Left hindlimb (tissue), 1 donor: Measurements from ENCODE around the gene ZNF804A.
"Not testable (repeated sequence)": the region's sequence is repeated elsewhere in the genome, so short reads cannot be mapped to it uniquely, and the experiment has no call there.

ENCODE experiments used
- DNase-seq: peaks from one replicate; pipeline ENCODE4 v3.0.0-alpha.2; 2018

The ZNF804A gene

DNA sequence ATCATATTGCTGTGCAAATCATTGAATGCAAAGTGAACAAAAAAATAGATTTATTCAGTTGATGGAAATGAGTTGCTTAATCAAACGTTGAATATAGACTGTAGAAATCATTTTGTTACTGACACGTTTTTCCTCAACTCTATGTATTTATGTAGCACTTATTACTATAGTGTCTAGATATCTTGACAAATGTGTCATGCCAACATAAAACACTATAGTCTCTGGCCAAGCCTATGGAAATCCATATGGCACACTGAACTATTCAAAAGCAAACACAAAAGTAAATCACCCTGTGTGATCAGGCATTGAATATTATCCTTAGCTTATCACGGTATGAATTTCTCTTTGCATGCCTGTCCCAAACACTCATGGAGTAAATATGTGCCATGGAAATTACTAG, 131.3 kb downstream of the ZNF804A start:
- DNase-seq: no peak

DNA sequence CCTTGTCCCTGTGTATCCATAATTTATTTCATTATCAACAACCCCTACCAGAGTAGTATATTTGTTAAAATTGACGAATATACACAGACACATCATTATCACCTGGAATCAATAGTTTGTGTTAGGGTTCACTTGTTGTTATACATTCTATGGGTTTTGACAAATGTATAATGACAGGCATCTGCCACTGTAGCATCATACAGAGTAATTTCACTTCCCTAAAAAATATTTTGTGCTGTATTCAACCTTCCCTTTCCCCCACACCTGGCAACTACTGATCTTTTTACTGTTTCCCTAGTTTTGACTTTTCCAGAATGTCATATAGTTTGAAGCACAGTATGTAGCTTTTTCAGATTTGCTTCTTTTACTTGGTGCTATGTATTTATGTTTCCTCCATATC, 132.0 kb downstream of the ZNF804A start:
- DNase-seq: no peak

DNA sequence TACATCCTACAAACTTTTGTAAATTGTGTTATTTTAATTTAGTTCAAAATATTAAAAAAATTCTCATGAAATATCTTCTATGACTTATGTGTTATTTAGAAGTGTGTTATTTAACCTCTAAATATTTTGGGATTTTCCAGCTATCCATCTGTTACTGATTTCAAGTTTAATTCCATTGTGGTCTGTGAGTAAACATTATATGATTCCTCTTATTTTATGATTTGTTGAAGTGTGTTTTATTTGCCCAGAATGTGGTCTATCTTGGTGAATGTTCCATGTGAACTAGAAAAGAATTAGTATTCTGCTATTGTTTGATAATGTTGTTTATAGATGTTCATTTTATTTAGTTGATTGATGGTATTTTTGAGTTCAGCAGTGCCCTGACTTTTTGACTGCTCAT, 136.0 kb downstream of the ZNF804A start:
- no peak for DNase-seq

DNA sequence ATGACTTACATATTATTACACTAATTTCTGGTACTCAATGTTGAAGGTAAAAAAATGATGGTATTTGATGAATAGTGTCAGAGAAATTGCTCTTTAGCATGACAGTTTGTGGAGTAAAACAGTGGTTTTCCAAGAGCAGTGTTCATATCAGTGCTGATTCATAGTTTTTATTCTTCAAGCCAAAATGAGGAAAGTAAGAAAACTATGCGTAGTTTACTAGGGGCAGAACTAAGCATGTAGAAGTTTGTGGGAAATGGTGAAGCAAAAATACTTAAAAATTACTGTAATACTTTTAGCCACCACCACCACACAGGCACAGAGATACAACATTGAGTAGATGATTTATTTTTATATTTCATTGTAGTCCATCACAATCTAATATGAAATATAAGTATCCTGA, 137.3 kb downstream of the ZNF804A start:
- no peak for DNase-seq

GRCh38 chr2:184743096-184743495, 144.8 kb downstream of the ZNF804A start:
- DNase-seq: no peak

- no peak for DNase-seq
These were observed 157.8 kb downstream of the ZNF804A start for GRCh38 chr2:184756161-184756560.

DNA sequence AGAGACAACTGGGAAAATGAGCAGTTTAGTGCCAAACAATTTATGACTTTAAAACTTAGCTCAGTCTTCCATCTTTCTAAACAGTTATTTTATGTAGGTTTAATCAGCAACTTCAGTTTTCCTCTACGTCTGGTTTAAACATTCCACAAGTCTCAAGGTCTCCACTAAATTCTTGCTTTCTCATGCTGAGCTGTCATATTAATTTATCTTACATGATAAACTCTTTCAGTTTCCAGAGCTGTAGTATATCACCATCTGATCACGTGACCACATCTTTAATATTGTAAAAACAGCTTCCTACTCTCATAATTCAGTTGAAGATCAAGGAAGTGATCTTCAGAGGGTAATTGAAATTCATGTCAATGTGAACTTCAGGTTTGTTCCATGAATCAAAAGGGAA, 158.6 kb downstream of the ZNF804A start:
- DNase-seq: no peak

DNA sequence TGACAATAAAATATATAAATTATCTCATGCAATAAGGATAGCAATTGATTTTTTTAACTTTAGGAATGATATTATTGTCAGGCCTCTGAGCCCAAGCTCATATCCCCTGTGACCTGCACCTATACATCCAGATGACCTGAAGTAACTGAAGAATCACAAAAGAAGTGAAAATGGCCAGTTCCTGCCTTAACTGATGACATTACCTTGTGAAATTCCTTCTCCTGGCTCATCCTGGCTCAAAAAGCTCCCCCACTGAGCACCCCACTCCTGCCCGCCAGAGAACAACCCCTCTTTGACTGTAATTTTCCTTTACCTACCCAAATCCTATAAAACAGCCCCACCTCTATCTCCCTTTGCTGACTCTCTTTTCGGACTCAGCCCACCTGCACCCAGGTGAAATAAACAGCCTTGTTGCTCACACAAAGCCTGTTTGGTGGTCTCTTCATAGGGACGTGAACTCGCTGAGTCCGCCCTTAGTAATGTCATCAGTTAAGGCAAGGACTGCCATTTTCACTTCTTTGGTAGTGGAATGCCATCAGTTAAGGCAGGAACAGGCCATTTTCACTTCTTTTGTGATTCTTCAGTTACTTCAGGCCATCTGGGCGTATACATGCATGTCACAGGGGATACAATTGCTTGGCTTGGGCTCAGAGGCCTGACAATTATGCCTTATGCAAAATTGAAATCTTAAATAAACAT, 161.4 kb downstream of the ZNF804A start:
- not testable (repeated sequence) for DNase-seq

DNA sequence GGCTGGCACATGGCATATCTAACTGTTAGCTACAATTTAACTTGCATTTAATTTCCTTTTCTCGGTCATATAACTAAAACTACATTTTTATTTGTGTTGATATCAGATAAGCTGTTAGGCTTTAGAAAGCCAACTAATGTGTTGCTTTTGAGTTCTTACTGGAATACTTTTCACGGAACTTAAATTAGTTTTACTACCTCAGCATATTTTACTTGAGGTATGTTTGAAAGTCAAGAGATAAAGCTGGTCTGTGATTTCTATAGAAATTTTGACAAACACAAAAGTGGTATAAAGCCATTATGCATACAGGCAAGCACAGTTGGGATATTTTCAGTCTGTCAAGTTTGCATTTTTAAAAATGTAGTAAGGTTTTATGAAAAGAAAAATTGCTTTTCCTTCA, 162.6 kb downstream of the ZNF804A start:
- no peak for DNase-seq

DNA sequence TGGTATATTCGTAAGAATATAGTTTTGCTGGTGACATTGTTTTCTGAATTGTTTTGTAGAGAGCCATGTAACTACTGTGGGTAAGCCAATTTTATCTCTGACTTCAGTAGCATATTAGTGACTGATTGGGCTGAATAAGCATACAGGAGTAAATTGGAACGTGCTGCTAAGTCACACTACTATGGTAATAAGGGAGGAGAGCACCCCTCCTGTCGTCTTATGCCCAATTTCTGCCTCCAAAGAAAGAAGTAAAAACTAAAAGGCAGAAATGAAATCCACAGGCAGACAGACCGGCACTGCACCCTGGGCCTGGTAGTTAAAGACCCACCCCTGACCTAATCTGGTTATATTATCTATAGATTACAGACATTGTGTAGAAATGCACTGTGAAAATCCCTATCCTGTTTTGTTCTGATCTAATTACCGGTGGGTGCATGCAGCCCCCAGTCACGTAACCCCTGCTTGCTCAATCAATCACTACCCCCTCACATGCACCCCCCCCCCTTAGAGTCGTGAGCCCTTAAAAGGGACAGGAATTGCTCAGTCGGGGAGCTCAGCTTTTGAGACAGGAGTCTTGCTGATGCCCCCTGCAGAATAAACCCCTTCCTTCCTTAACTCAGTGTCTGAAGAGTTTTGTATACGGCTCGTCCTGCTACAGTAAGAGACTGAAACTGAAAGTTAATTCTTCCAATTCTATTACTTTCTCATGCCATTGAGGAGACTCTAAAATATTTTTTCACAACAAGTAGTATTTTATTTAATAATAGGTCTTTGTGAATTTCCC, 167.0 kb downstream of the ZNF804A start:
- no peak for DNase-seq

GRCh38 chr2:184767059-184767458, 168.7 kb downstream of the ZNF804A start:
- DNase-seq: no peak

GRCh38 chr2:184769023-184769422, 170.7 kb downstream of the ZNF804A start:
- DNase-seq: no peak

DNA sequence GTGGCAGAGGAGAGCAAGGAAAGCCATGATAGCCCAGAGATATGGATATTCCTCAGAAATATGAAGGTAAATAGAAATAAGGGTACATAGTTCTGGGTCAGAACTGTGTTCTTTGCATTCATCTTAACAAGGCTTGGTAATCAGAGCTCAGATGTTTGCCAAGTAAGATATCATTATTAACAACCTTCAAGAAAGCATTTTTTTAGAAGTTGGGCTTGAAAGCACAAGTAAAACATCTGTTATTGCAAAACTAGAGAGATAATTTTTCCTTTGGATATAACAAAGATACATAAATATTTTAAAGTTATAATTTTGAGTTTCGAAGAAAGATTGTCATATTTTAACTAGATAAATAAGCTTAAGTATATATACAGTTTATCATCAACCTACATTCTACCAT, 171.4 kb downstream of the ZNF804A start:
- no peak for DNase-seq

GRCh38 chr2:184779777-184780176, 181.4 kb downstream of the ZNF804A start:
- DNase-seq: no peak

GRCh38 chr2:184780384-184780783, 182.1 kb downstream of the ZNF804A start:
- DNase-seq: no peak

DNA sequence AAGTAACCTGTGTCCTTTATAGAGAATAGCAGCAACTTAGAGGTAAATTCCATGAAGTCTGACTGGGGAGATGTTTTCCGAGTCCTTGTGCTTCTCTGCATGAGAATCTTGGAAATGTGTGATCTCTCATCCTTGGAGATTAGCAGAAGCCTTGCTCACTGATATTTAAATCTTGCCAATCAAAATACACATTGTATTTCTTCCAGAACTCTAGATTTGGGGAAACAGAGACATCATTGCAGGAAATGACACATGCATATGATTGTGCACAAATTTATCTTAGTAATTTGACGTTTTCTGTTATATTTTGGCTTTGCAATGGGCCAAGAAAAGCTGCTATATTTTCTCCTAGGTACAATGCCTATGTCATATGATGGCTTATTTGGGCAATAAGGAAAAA, 182.6 kb downstream of the ZNF804A start:
- no peak for DNase-seq

DNA sequence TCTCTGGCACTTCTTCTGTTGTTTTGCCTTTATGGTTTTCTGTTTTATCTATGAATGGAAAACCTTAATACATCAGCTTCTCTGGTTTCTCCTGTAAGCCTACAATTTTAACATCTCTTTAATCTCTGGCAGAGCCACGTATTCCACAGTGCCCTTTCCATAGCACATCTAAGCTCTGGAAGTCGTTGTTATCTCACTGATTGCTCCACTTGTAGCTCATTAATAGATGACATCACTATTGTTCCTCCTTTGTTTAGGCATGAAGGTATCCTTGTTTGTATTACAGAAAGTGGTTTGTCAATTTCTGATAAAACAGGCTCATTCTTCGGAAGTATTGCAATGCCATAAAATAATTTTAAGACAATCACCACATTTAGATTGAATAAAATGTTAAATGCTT, 185.2 kb downstream of the ZNF804A start:
- no peak for DNase-seq

- no peak for DNase-seq
These were observed 194.8 kb downstream of the ZNF804A start for GRCh38 chr2:184793176-184793575.

- no peak for DNase-seq
These were observed 201.1 kb downstream of the ZNF804A start for GRCh38 chr2:184799379-184799778.

- no peak for DNase-seq
These were observed 216.1 kb downstream of the ZNF804A start for GRCh38 chr2:184814421-184814820.

- no peak for DNase-seq
These were observed 217.5 kb downstream of the ZNF804A start for GRCh38 chr2:184815824-184816223.

DNA sequence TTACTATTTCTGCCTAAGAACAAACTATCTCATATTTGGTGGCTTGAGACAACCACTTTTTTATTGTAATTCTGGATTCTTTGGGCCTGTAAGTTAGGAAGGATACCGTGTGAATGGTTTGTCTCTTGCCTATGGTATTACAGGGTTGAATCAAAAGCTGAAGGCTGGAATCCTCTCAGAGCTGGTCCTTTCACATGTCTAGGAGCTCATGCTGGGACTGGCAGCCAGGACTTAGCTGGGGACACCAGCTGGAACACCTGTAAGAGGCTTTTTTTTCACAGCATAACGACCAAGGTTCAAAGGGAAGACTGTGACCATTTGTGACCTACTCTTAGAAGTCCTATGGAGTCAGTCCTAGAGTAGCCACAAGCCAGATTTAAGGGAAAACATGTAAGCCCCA, 226.3 kb downstream of the ZNF804A start:
- no peak for DNase-seq

GRCh38 chr2:184830531-184830930, 232.2 kb downstream of the ZNF804A start:
- DNase-seq: no peak

- DNase-seq: no peak
These were observed 236.5 kb downstream of the ZNF804A start for GRCh38 chr2:184834699-184835397.
